Measurements from ENCODE around the gene ABHD15.
A peak's percentile ranks its signal among the peaks of the same experiment; 100 is the strongest.
"Not testable (repeated sequence)": the region's sequence is repeated elsewhere in the genome, so short reads cannot be mapped to it uniquely, and the experiment has no call there.

ABHD15 gene

GRCh38 chr17:29568331-29569244 is 1.8 kb upstream of the ABHD15 start, which contains the start of gene TP53I13:
TSS of gene TP53I13 (plus strand) at chr17:29568701. CDS start at chr17:29568759, 58 bp downstream.
- peak; percentile 71 for DNase-seq

GRCh38 chr17:29567554-29568330 is 905 bp upstream of the ABHD15 start:
- peak; percentile 58 for DNase-seq

- no peak for DNase-seq
Measured at GRCh38 chr17:29567304-29567553, 392 bp upstream of the ABHD15 start.

- DNase-seq = no peak
Measured at GRCh38 chr17:29565643-29566472, 979 bp downstream of the ABHD15 start.

- DNase-seq = no peak
Measured at GRCh38 chr17:29563816-29564215, 3.0 kb downstream of the ABHD15 start.

GRCh38 chr17:29562615-29563014 is 4.2 kb downstream of the ABHD15 start:
- no peak for DNase-seq

- DNase-seq = no peak
Measured at GRCh38 chr17:29561554-29562517, 5.0 kb downstream of the ABHD15 start.

GRCh38 chr17:29560316-29560715 is 6.5 kb downstream of the ABHD15 start:
- no peak for DNase-seq

GRCh38 chr17:29559640-29560039 is 7.2 kb downstream of the ABHD15 start:
- no peak for DNase-seq

- DNase-seq = not testable (repeated sequence)
Measured at GRCh38 chr17:29558139-29558538, 8.7 kb downstream of the ABHD15 start.

- no peak for DNase-seq
Measured at GRCh38 chr17:29557739-29558116, 9.1 kb downstream of the ABHD15 start.

- DNase-seq = peak; percentile 9
Measured at GRCh38 chr17:29557085-29557738, 9.6 kb downstream of the ABHD15 start.

- no peak for DNase-seq
Measured at GRCh38 chr17:29555840-29556239, 11.0 kb downstream of the ABHD15 start.

- DNase-seq = no peak
Measured at GRCh38 chr17:29549177-29549923, 17.5 kb downstream of the ABHD15 start.

GRCh38 chr17:29546830-29547229 is 20.0 kb downstream of the ABHD15 start:
- DNase-seq = no peak

GRCh38 chr17:29546085-29546484 is 20.8 kb downstream of the ABHD15 start:
- DNase-seq = no peak

- no peak for DNase-seq
Measured at GRCh38 chr17:29544066-29544465, 22.8 kb downstream of the ABHD15 start.

GRCh38 chr17:29533976-29534375 is 32.9 kb downstream of the ABHD15 start:
- no peak for DNase-seq

- DNase-seq = no peak
Measured at GRCh38 chr17:29526322-29526721, 40.5 kb downstream of the ABHD15 start.

GRCh38 chr17:29524692-29525091 is 42.1 kb downstream of the ABHD15 start:
- no peak for DNase-seq

GRCh38 chr17:29518359-29518758 is 48.5 kb downstream of the ABHD15 start:
- DNase-seq = no peak
